Forelimb muscle (tissue), 1 donor: ENCODE measurements around the gene PUDP. TPM values are rescaled to one million over a fixed set of nuclear protein-coding genes. Genes with fewer than 3 reads are reported as not detected.

ENCODE experiments used
- DNase-seq: peaks from one replicate; pipeline ENCODE4 v3.0.0-alpha.2; 2013; ENCODE audit warnings: low read depth
- polyA plus RNA-seq: library from polyadenylated mRNA; unstranded; fragments of 120-200 nt; gene quantifications from one replicate; pipeline ENCODE4 v1.2.1, GENCODE V29; 2013; ENCODE audit not compliant: insufficient read length

The PUDP gene
- polyA plus RNA-seq, 1 donor, result 41.0 TPM

GRCh38 chrX:7074148-7074907, 73.6 kb downstream of the PUDP start:
- no peak for DNase-seq

- DNase-seq, result no peak
Measured at GRCh38 chrX:7073336-7073735, 74.6 kb downstream of the PUDP start.

GRCh38 chrX:7072856-7073255, 75.1 kb downstream of the PUDP start:
- DNase-seq, result no peak

GRCh38 chrX:7071390-7071789, 76.6 kb downstream of the PUDP start:
- DNase-seq, result no peak

GRCh38 chrX:7069556-7069955, 78.4 kb downstream of the PUDP start:
- DNase-seq, result no peak

GRCh38 chrX:7068939-7069367, 79.0 kb downstream of the PUDP start:
- no peak for DNase-seq

- DNase-seq, result no peak
Measured at GRCh38 chrX:7067256-7067655, 80.7 kb downstream of the PUDP start.

- DNase-seq, result no peak
Measured at GRCh38 chrX:7065473-7065872, 82.5 kb downstream of the PUDP start.

- no peak for DNase-seq
Measured at GRCh38 chrX:7062903-7063302, 85.0 kb downstream of the PUDP start.

- no peak for DNase-seq
Measured at GRCh38 chrX:7062276-7062675, 85.7 kb downstream of the PUDP start.

GRCh38 chrX:7061429-7061828, 86.5 kb downstream of the PUDP start:
- DNase-seq, result no peak

- DNase-seq, result no peak
Measured at GRCh38 chrX:7060444-7060843, 87.5 kb downstream of the PUDP start.

- DNase-seq, result no peak
Measured at GRCh38 chrX:7059859-7060258, 88.1 kb downstream of the PUDP start.

- DNase-seq, result no peak
Measured at GRCh38 chrX:7059214-7059838, 88.6 kb downstream of the PUDP start.

GRCh38 chrX:7055386-7056137, 92.4 kb downstream of the PUDP start:
- no peak for DNase-seq

- DNase-seq, result no peak
Measured at GRCh38 chrX:7054219-7055216, 93.4 kb downstream of the PUDP start.

- no peak for DNase-seq
Measured at GRCh38 chrX:7052541-7052940, 95.4 kb downstream of the PUDP start.

GRCh38 chrX:7050271-7050670, 97.7 kb downstream of the PUDP start:
- DNase-seq, result no peak

GRCh38 chrX:7047951-7048350, 100.0 kb downstream of the PUDP start:
- DNase-seq, result no peak

- no peak for DNase-seq
Measured at GRCh38 chrX:7045238-7045955, 102.6 kb downstream of the PUDP start.
